Gastroesophageal sphincter (tissue), 4 donors: ENCODE data around the gene SMAD4. TPM values are rescaled to one million over a fixed set of nuclear protein-coding genes. Genes with fewer than 3 reads are reported as not detected.

Experiments
- ATAC-seq: fragments of 150-250 bp; one replicate; pipeline ENCODE4 v1.9.1; 2016; ENCODE audit warnings: mild to moderate bottlenecking, moderate library complexity
- H3K27ac ChIP-seq, 4 donors: fragments of 200-600 bp; sonication (generic) in 3 of 4; 1 replicate in 3 of 4; 2 replicates in 1 of 4; pipeline ENCODE4 v1.5.1; 2016 to 2019
- H3K27me3 ChIP-seq: fragments of 200-600 bp; sonication (generic); one replicate; pipeline ENCODE4 v1.5.1; 2019
- H3K36me3 ChIP-seq, 2 donors: fragments of 200-600 bp; sonication (generic); one replicate each; pipeline ENCODE4 v1.5.1; 2019; ENCODE audit warnings: control low read depth in 1 of 2
- H3K4me1 ChIP-seq, 3 donors: fragments of 200-600 bp; sonication (generic); 1 replicate in 2 of 3; 2 replicates in 1 of 3; pipeline ENCODE4 v1.5.1; 2016 to 2019; ENCODE audit warnings: control low read depth in 2 of 3
- H3K4me3 ChIP-seq, 2 donors: fragments of 200-600 bp; sonication (generic); one replicate each; pipeline ENCODE4 v1.5.1; 2019; ENCODE audit warnings: mild to moderate bottlenecking in 1 of 2, moderate library complexity in 1 of 2
- H3K9me3 ChIP-seq, 3 donors: fragments of 200-600 bp; sonication (generic); one replicate each; pipeline ENCODE4 v1.5.1; 2017 to 2019; ENCODE audit warnings: control low read depth in 2 of 3
- CTCF ChIP-seq, 4 experiments: fragments of 200-600 bp in 2 of 4; fragments of 450-650 bp in 2 of 4; sonication (generic) in 1 of 4; IDR thresholded peaks; one replicate each; pipeline ENCODE4 v1.5.1; 2017 to 2019; ENCODE audit warnings: antibody characterized with exemption in 4 of 4, mild to moderate bottlenecking in 2 of 4, moderate library complexity in 2 of 4
- EP300 ChIP-seq: sonication (generic); formaldehyde crosslinking; IDR thresholded peaks from one replicate; pipeline ENCODE4 v1.6.1; 2017; ENCODE audit warnings: antibody characterized with exemption, mild to moderate bottlenecking
- POLR2A ChIP-seq, 2 donors: fragments of 450-650 bp; IDR thresholded peaks; one replicate each; pipeline ENCODE4 v1.6.1; 2017; ENCODE audit warnings: antibody characterized with exemption in 2 of 2, mild to moderate bottlenecking in 2 of 2, moderate library complexity in 1 of 2
- POLR2AphosphoS5 ChIP-seq: sonication (generic); formaldehyde crosslinking; IDR thresholded peaks from one replicate; pipeline ENCODE4 v1.6.1; 2017; ENCODE audit warnings: antibody characterized with exemption
- WGBS, 2 donors: methylation state at CpG; one replicate each; pipeline ENCODE4 v1.1.5; 2018; ENCODE audit warnings: low coverage in 1 of 2; 5-methylcytosine and 5-hydroxymethylcytosine counted together
- total RNA-seq, 4 donors: library from RNA; depleted of rRNA; stranded (reverse); fragments of >200 nt; gene quantifications; one replicate each; pipeline ENCODE4 v1.1.0, GENCODE V29; 2016

Gene SMAD4
- total RNA-seq, 4 donors from 2014 or later = 132 to 170 (median 137) TPM

GRCh38 chr18:51123936-51124486, 94.0 kb downstream of the SMAD4 start:
- H3K9me3 ChIP-seq = no peaks in the 10 kb centered on the region
- TF ChIP-seq EP300 (no peak), POLR2A (IDR thresholded peaks at IDR 0.05) (no peak), CTCF (IDR thresholded peaks at IDR 0.05) (no peak), POLR2AphosphoS5 (no peak)
- H3K27me3 ChIP-seq = no peaks in the 10 kb centered on the region
- no peak overlapping the region for H3K27ac ChIP-seq
- 69 to 72% methylated on average over 4 to 5 of the region's 10 CpGs for WGBS, 2 donors
- H3K4me1 ChIP-seq = no peaks in the 10 kb centered on the region
- no peak overlapping the region for H3K4me3 ChIP-seq
- no peaks in the 10 kb centered on the region for H3K36me3 ChIP-seq
- ATAC-seq = no peak

GRCh38 chr18:51125976-51126375, 96.0 kb downstream of the SMAD4 start:
- 94% methylated on average over 2 of the region's 2 CpGs; no CpG with 5 or more reads in 1 of the 2 donors for WGBS, 2 donors
- H3K27me3 ChIP-seq = no peaks in the 10 kb centered on the region
- no peak overlapping the region for H3K4me3 ChIP-seq

GRCh38 chr18:51127664-51128063, 97.7 kb downstream of the SMAD4 start:
- no peak for TF ChIP-seq CTCF (IDR thresholded peaks at IDR 0.05)
- TF ChIP-seq POLR2A (IDR thresholded peaks at IDR 0.05) = no peak
- no peak for TF ChIP-seq EP300
- TF ChIP-seq POLR2AphosphoS5 = no peak
- Histone ChIP-seq H3K27ac (no peak overlapping the region), H3K4me1 (no peaks in the 10 kb centered on the region), H3K36me3 (no peaks in the 10 kb centered on the region), H3K27me3 (peaks cover 4% of the 10 kb centered on the region), H3K4me3 (no peak overlapping the region), H3K9me3 (no peaks in the 10 kb centered on the region)
- no peak for ATAC-seq
- WGBS, 2 donors = 49 to 53% methylated on average over 3 of the region's 3 CpGs

More at GRCh38 chr18:51125976-51126375, 96.0 kb downstream of the SMAD4 start:
- no peak for ATAC-seq
- Histone ChIP-seq H3K36me3 (no peaks in the 10 kb centered on the region), H3K27ac (no peak overlapping the region), H3K4me1 (no peaks in the 10 kb centered on the region), H3K9me3 (no peaks in the 10 kb centered on the region)
- TF ChIP-seq POLR2AphosphoS5 = no peak
- TF ChIP-seq CTCF (IDR thresholded peaks at IDR 0.05) = no peak
- TF ChIP-seq POLR2A (IDR thresholded peaks at IDR 0.05) = no peak
- TF ChIP-seq EP300 = no peak

- H3K36me3 ChIP-seq = no peaks in the 10 kb centered on the region
- no peak overlapping the region for H3K4me3 ChIP-seq
- ATAC-seq = no peak
- no peaks in the 10 kb centered on the region for H3K4me1 ChIP-seq
- H3K9me3 ChIP-seq = no peaks in the 10 kb centered on the region
- TF ChIP-seq CTCF (IDR thresholded peaks at IDR 0.05) (no peak), POLR2A (IDR thresholded peaks at IDR 0.05) (no peak), EP300 (no peak), POLR2AphosphoS5 (no peak)
- H3K27ac ChIP-seq = no peak overlapping the region
- peaks cover 7% of the 10 kb centered on the region for H3K27me3 ChIP-seq
- 58% methylated on average over 4 of the region's 4 CpGs; no CpG with 5 or more reads in 1 of the 2 donors for WGBS, 2 donors
These were observed 98.5 kb downstream of the SMAD4 start for GRCh38 chr18:51128533-51128932.

- Histone ChIP-seq H3K4me1 (no peaks in the 10 kb centered on the region), H3K27ac (no peak overlapping the region), H3K9me3 (no peaks in the 10 kb centered on the region), H3K36me3 (no peaks in the 10 kb centered on the region), H3K4me3 (no peak overlapping the region), H3K27me3 (peaks cover 7% of the 10 kb centered on the region)
- 40 to 60% methylated on average over 1 to 2 of the region's 6 CpGs for WGBS, 2 donors
- no peak for ATAC-seq
- TF ChIP-seq CTCF (IDR thresholded peaks at IDR 0.05) (no peak), POLR2A (IDR thresholded peaks at IDR 0.05) (no peak), POLR2AphosphoS5 (no peak), EP300 (no peak)
These were observed 102.4 kb downstream of the SMAD4 start for GRCh38 chr18:51132256-51132935.
